A549 (cell line): ENCODE results near the gene USP34. TPM values are rescaled to one million over a fixed set of nuclear protein-coding genes. Genes with fewer than 3 reads are reported as not detected.
A peak's percentile ranks its signal among the peaks of the same experiment; 100 is the strongest.
"Not testable (repeated sequence)": the region's sequence is repeated elsewhere in the genome, so short reads cannot be mapped to it uniquely, and the experiment has no call there.

Source experiments
- ATAC-seq, 2 experiments: fragments of 200-7000 bp in 1 of 2; fragments of >200 bp in 1 of 2; cut with Nextera tagmentation in 1 of 2; cut with Tn5 transposase in 1 of 2; 3 replicates each; pipeline versions ENCODE4 v1.8.0 to v1.9.1; 2018 to 2020; ENCODE audit warnings: mild to moderate bottlenecking in 1 of 2, moderate library complexity in 1 of 2
- CTCF ChIA-PET: fragments of 300-600 bp; sonication (Branson Sonifier 250); formaldehyde crosslinking; extraction: SDS; loops from one replicate; lab custom pipeline; 2021; ENCODE audit warnings: antibody characterized with exemption, inconsistent platforms; lab: Yijun Ruan, JAX
- POLR2A ChIA-PET: fragments of 350-600 bp; formaldehyde crosslinking; extraction: SDS; loops from one replicate; lab custom pipeline; 2021; ENCODE audit warnings: antibody characterized with exemption, inconsistent platforms; lab: Yijun Ruan, JAX
- DNase-seq, 2 experiments: peaks; one replicate each; pipeline versions ENCODE4 v3.0.0 to v3.0.0-alpha.2; 2011 to 2016; ENCODE audit warnings: low read depth in 1 of 2, low spot score in 1 of 2
- FAIRE-seq: peaks from 2 replicates; lab custom pipeline; 2011; peaks lifted over from hg19 to GRCh38; lab: Jason Lieb, UNC
- H3K27ac ChIP-seq, 2 experiments: fragments of >200 bp; sonication (Bioruptor Twin); formaldehyde crosslinking; 3 replicates each; pipeline ENCODE4 v1.5.1; 2016 to 2017
- H3K4me1 ChIP-seq: fragments of >200 bp; sonication (Bioruptor Twin); formaldehyde crosslinking; 3 replicates; pipeline ENCODE4 v1.6.1; 2016
- H3K4me2 ChIP-seq: fragments of >200 bp; sonication (Bioruptor Twin); formaldehyde crosslinking; 3 replicates; pipeline ENCODE4 v1.6.1; 2016
- H3K4me3 ChIP-seq: fragments of >200 bp; sonication (Bioruptor Twin); formaldehyde crosslinking; 3 replicates; pipeline ENCODE4 v1.5.1; 2016
- H3K9me3 ChIP-seq: fragments of >200 bp; sonication (Bioruptor Twin); formaldehyde crosslinking; 3 replicates; pipeline ENCODE4 v1.6.1; 2016
- EHF ChIP-seq: fragments of 250-450 bp; sonication (Bioruptor Pico); IDR thresholded peaks from 2 replicates; pipeline ENCODE4 v1.5.0; 2020; ENCODE audit warnings: mild to moderate bottlenecking
- FOSL2 ChIP-seq, 2 experiments: fragments of 450-650 bp in 1 of 2; fragments of >200 bp in 1 of 2; sonication (Bioruptor Twin) in 1 of 2; formaldehyde crosslinking; IDR thresholded peaks; 2 replicates each; pipeline versions ENCODE4 v1.5.0 to v1.6.1; 2016 to 2020; ENCODE audit warnings: mild to moderate bottlenecking in 1 of 2, moderate library complexity in 1 of 2
- HOXB13 ChIP-seq: fragments of 250-450 bp; sonication (Bioruptor Pico); IDR thresholded peaks from 2 replicates; pipeline ENCODE4 v1.5.0; 2020; ENCODE audit warnings: low read depth, mild to moderate bottlenecking, moderate library complexity
- JUN ChIP-seq, 2 experiments: fragments of >200 bp; sonication (Bioruptor Twin); formaldehyde crosslinking; IDR thresholded peaks; 2 replicates in 1 of 2; 3 replicates in 1 of 2; pipeline ENCODE4 v1.6.1; 2016 to 2017
- MAFK ChIP-seq: fragments of 450-650 bp; IDR thresholded peaks from 2 replicates; pipeline ENCODE4 v1.6.1; 2014; ENCODE audit not compliant: partially characterized antibody
- RAD21 ChIP-seq, 2 experiments: fragments of >200 bp in 1 of 2; sonication (Bioruptor Twin) in 1 of 2; formaldehyde crosslinking in 1 of 2; IDR thresholded peaks in 1 of 2; conservative IDR thresholded peaks in 1 of 2; 2 replicates in 1 of 2; 3 replicates in 1 of 2; pipeline ENCODE4 v1.6.1; 2012 to 2018; ENCODE audit warnings: inconsistent platforms in 1 of 2
- RNF2 ChIP-seq: fragments of 200-600 bp; sonication (generic); IDR thresholded peaks from 2 replicates; pipeline ENCODE4 v1.6.1; 2016; ENCODE audit warnings: low read depth, mild to moderate bottlenecking, antibody characterized with exemption, moderate library complexity, borderline replicate concordance
- WGBS: methylation state at CpG from one replicate; pipeline ENCODE4 v1.1.6; 2017; ENCODE audit errors: missing lambda C conversion rate; 5-methylcytosine and 5-hydroxymethylcytosine counted together
- polyA plus RNA-seq, 4 experiments: library from polyadenylated mRNA; depleted of rRNA in 3 of 4; stranded (reverse); fragments of >200 nt; fragmentation: RNase III in 1 of 4; extraction: RNeasy Plus Mini Kit Qiagen cat#74134 plus additional on column Dnase treatment in 1 of 4; gene quantifications; 2 replicates in 3 of 4; 3 replicates in 1 of 4; pipeline ENCODE4 v1.2.3, GENCODE V29; 2011 to 2017
- TF ChIP-seq, protein P1 (sequence below): fragments of >200 bp; sonication (Bioruptor Twin); formaldehyde crosslinking; IDR thresholded peaks from 2 replicates; pipeline ENCODE4 v1.6.1; 2016
- TF ChIP-seq, protein P2 (sequence below): fragments of 450-650 bp; IDR thresholded peaks from 2 replicates; pipeline ENCODE4 v1.6.1; 2014; ENCODE audit warnings: antibody characterized with exemption
- TF ChIP-seq, protein P3 (sequence below): fragments of >200 bp; sonication (Bioruptor Twin); formaldehyde crosslinking; IDR thresholded peaks from 3 replicates; pipeline ENCODE4 v1.5.1; 2016
- TF ChIP-seq, protein P4 (sequence below): IDR thresholded peaks from 2 replicates; pipeline ENCODE4 v1.6.1; 2012; ENCODE audit warnings: low read depth, borderline replicate concordance
- TF ChIP-seq, protein P5 (sequence below): fragments of >200 bp; sonication (Bioruptor Twin); formaldehyde crosslinking; IDR thresholded peaks from 3 replicates; pipeline ENCODE4 v1.6.1; 2016

USP34 gene
- polyA plus RNA-seq, 2 of the 4 experiments (the other 2 are of a cell fraction) = 47.7 to 132 TPM

DNA sequence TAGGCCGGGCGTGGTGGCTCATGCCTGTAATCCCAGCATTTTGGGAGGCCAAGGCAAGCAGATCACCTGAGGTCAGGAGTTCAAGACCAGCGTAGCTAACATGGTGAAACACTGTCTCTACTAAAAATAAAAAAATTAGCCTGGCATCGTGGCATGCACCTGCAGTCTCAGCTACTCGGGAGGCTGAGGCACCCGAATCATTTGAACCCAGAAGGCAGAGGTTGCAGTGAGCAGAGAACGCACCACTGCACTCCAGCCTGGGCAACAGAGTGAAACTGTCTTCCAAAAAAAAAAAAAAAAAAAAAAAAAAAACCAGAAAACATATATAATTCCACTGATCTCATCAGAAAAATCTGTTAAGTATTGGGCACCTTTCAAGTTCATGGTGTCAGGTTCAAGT, 23.9 kb downstream of the USP34 start:
- H3K4me3 ChIP-seq, POLR2A ChIA-PET, H3K9me3 ChIP-seq, FAIRE-seq, H3K27ac ChIP-seq, H3K4me2 ChIP-seq, DNase-seq, ATAC-seq: not testable (repeated sequence)
- CTCF ChIA-PET = interaction anchor here (0.8 kb wide), 1 partner anchor 20 kb away, joined by 3 read pairs; no protein-coding TSS in a partner anchor
- H3K4me1 ChIP-seq = peaks cover 28% of the 10 kb centered on the region
- WGBS = 87% methylated on average over 7 of the region's 7 CpGs

DNA sequence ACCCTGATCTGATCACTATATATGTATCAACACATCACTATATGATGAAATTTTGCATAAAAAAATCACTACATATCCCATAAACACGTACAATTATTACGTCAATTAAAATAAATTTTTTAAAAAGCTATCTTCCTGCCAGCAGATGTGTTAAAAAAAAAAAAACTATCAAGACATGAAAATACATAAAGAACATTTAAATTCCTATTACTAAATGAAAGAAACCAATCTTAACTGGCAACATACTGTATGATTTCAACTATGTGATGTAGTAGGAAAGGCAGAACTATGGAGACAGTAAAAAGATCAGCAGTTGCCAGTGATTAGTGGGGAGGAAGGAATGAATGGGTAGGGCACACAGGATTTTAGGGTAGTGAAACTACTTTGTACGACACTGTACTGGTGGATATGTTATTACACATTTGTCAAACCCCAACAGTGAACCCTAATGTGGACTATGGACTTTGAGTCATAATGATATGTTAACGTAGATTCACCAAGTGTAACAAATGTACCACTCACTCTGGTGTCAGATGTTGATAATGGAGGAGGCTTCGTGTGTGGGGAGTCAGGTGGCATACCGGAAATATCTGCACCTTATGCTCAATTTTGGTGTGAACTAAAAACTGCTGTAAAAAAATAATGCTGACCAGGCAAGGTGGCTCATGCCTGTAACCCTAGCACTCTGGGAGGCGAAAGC, 27.4 kb downstream of the USP34 start:
- peak overlapping the region; percentile 44 for H3K4me2 ChIP-seq
- DNase-seq (peak in 1 of 2 experiments; percentile 44), ATAC-seq (peak; percentile 55 to 77; a peak in 5 of 6 replicates), FAIRE-seq (no peak)
- POLR2A ChIA-PET = no interaction called here
- CTCF ChIA-PET = interaction anchor here (0.6 to 1.8 kb wide), 3 partner anchors 16 to 32 kb away, joined by 3 to 5 read pairs (median 5); no protein-coding TSS in a partner anchor
- peak; percentile 92 for TF ChIP-seq MAFK
- TF ChIP-seq RAD21 (conservative IDR thresholded peaks at IDR 0.05 in 1 of 2, IDR thresholded peaks at IDR 0.05 in 1 of 2) = no peak
- TF ChIP-seq, protein P1, sequence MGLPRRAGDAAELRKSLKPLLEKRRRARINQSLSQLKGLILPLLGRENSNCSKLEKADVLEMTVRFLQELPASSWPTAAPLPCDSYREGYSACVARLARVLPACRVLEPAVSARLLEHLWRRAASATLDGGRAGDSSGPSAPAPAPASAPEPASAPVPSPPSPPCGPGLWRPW = no peak
- TF ChIP-seq, protein P2, sequence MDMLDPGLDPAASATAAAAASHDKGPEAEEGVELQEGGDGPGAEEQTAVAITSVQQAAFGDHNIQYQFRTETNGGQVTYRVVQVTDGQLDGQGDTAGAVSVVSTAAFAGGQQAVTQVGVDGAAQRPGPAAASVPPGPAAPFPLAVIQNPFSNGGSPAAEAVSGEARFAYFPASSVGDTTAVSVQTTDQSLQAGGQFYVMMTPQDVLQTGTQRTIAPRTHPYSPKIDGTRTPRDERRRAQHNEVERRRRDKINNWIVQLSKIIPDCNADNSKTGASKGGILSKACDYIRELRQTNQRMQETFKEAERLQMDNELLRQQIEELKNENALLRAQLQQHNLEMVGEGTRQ = 0 out of 2 replicates have a peak, but pooled peaks have one; percentile 33
- no peak for TF ChIP-seq FOSL2 (IDR thresholded peaks at IDR 0.05)
- TF ChIP-seq FOSL2 (CRISPR knock-in tag; IDR thresholded peaks at IDR 0.05) = peak; percentile 34
- no peak overlapping the region for H3K4me3 ChIP-seq
- H3K4me1 ChIP-seq = peaks cover 49% of the 10 kb centered on the region
- peak overlapping the region in 1 of 2 experiments; percentile 55; a peak in 2 of 6 replicates for H3K27ac ChIP-seq
- H3K9me3 ChIP-seq = 0 out of 3 replicates have a peak, but pooled peaks cover 3% of the 10 kb centered on the region
- WGBS = 70% methylated on average over 7 of the region's 7 CpGs

DNA sequence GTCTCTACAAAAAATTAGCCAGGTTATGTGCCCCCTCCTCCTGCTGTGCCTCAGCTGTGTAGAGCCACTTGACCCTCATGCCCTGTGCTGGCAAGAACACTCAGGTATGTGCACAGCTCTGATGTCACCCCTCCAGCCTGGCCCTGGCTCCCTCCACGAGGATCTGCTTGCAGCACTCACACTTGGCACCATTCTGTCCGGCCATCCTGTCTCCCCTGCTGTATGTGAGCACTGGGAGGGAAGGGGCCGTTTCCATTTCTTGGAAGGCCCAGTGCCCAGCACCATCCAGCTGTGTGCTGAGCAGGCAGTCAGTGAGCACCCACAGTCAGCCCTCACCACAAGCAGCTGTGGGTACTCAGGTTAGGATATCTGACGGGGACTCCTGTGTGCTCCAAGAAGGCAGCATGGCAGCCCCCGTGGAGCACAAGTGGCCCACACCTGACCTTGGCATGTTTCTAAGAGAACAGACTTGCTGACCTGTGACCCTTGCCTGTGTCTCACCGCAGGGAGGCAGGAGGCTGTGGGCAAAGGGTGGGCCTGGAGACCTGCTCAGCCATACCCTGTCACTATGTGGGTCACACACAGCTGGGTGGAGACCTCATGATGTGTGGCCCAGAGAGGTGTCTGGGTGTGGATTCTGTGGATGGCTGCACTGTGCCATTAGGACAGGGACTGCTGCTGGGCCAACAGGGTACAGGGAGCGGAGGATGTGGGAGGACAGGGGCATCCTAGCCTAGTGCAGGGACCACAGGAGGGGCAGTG, 31.5 kb downstream of the USP34 start:
- H3K4me1 ChIP-seq = peaks cover 61% of the 10 kb centered on the region
- DNase-seq (no peak), ATAC-seq (peak; percentile 48 to 62; a peak in 5 of 6 replicates), FAIRE-seq (no peak)
- ChIA-PET CTCF (interaction anchor here (1.1 to 1.4 kb wide), 2 partner anchors 13 to 19 kb away, joined by 3 to 7 read pairs; no protein-coding TSS in a partner anchor), POLR2A (no interaction called here)
- H3K27ac ChIP-seq = peak overlapping the region in 1 of 2 experiments; percentile 36; a peak in 3 of 6 replicates
- no peak overlapping the region for H3K4me3 ChIP-seq
- H3K4me2 ChIP-seq = no peak overlapping the region
- 0 out of 3 replicates have a peak, but pooled peaks cover under 1% of the 10 kb centered on the region for H3K9me3 ChIP-seq
- 67% methylated on average over 5 of the region's 7 CpGs for WGBS
- TF ChIP-seq, protein P3, sequence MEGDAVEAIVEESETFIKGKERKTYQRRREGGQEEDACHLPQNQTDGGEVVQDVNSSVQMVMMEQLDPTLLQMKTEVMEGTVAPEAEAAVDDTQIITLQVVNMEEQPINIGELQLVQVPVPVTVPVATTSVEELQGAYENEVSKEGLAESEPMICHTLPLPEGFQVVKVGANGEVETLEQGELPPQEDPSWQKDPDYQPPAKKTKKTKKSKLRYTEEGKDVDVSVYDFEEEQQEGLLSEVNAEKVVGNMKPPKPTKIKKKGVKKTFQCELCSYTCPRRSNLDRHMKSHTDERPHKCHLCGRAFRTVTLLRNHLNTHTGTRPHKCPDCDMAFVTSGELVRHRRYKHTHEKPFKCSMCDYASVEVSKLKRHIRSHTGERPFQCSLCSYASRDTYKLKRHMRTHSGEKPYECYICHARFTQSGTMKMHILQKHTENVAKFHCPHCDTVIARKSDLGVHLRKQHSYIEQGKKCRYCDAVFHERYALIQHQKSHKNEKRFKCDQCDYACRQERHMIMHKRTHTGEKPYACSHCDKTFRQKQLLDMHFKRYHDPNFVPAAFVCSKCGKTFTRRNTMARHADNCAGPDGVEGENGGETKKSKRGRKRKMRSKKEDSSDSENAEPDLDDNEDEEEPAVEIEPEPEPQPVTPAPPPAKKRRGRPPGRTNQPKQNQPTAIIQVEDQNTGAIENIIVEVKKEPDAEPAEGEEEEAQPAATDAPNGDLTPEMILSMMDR = no peak

DNA sequence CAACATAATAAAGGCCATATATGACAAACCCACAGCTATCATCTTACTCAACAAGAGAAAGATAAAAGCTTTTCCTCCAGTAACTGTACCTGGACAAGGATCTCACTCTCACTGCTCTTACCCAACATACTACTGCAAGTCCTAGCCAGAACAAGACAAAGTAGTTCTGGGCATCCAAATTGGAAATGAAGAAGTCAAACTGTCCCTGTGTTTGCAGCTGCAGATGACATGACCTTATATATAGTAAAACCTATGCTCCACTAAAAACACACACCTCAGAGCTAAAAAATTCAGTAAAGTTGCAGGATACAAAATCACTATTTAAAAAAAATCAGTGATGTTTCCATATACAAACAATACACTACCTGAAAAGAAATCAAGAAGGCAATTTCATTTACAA, 32.2 kb downstream of the USP34 start:
- no peak for ATAC-seq
- Histone ChIP-seq H3K4me1 (peaks cover 57% of the 10 kb centered on the region), H3K4me3 (no peak overlapping the region), H3K4me2 (no peak overlapping the region), H3K9me3 (no peaks in the 10 kb centered on the region)
- no peak for DNase-seq
- FAIRE-seq = no peak
- POLR2A ChIA-PET = no interaction called here
- TF ChIP-seq HOXB13 (CRISPR knock-in tag) (no peak), RNF2 (no peak), JUN (IDR thresholded peaks at IDR 0.05) (no peak), EHF (CRISPR knock-in tag) (no peak)
- TF ChIP-seq, protein P4, sequence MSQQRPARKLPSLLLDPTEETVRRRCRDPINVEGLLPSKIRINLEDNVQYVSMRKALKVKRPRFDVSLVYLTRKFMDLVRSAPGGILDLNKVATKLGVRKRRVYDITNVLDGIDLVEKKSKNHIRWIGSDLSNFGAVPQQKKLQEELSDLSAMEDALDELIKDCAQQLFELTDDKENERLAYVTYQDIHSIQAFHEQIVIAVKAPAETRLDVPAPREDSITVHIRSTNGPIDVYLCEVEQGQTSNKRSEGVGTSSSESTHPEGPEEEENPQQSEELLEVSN = no peak
- TF ChIP-seq, protein P5, sequence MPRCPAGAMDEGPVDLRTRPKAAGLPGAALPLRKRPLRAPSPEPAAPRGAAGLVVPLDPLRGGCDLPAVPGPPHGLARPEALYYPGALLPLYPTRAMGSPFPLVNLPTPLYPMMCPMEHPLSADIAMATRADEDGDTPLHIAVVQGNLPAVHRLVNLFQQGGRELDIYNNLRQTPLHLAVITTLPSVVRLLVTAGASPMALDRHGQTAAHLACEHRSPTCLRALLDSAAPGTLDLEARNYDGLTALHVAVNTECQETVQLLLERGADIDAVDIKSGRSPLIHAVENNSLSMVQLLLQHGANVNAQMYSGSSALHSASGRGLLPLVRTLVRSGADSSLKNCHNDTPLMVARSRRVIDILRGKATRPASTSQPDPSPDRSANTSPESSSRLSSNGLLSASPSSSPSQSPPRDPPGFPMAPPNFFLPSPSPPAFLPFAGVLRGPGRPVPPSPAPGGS = no peak
- TF ChIP-seq, all 56 proteins: peak for 0
- CTCF ChIA-PET = interaction anchor here (0.8 to 1.4 kb wide), 3 partner anchors 13 to 23 kb away, joined by 3 to 7 read pairs (median 3); no protein-coding TSS in a partner anchor
- H3K27ac ChIP-seq = no peak overlapping the region
